KG1 (cell line): Measurements from ENCODE around the gene GNAQ.
"Not testable (repeated sequence)": the region's sequence is repeated elsewhere in the genome, so short reads cannot be mapped to it uniquely, and the experiment has no call there.

Source experiments
- DNase-seq: peaks from one replicate; lab custom pipeline; 2025; lab: John Stamatoyannopoulos, UW

The GNAQ gene

GRCh38 chr9:77903666-77904285 lies 127.8 kb downstream of the GNAQ start:
- no peak for DNase-seq

GRCh38 chr9:77901771-77902170 lies 129.8 kb downstream of the GNAQ start:
- no peak for DNase-seq

- DNase-seq = no peak
Observed at GRCh38 chr9:77901018-77901417, 130.6 kb downstream of the GNAQ start.

- DNase-seq = no peak
Observed at GRCh38 chr9:77899679-77900354, 131.8 kb downstream of the GNAQ start.

- no peak for DNase-seq
Observed at GRCh38 chr9:77898864-77899263, 132.7 kb downstream of the GNAQ start.

- no peak for DNase-seq
Observed at GRCh38 chr9:77896938-77897667, 134.5 kb downstream of the GNAQ start.

GRCh38 chr9:77896269-77896937 lies 135.2 kb downstream of the GNAQ start:
- DNase-seq = no peak

GRCh38 chr9:77893706-77894105 lies 137.9 kb downstream of the GNAQ start:
- no peak for DNase-seq

GRCh38 chr9:77892955-77893514 lies 138.6 kb downstream of the GNAQ start:
- DNase-seq = no peak

GRCh38 chr9:77892171-77892570 lies 139.4 kb downstream of the GNAQ start:
- no peak for DNase-seq

- DNase-seq = no peak
Observed at GRCh38 chr9:77891128-77891800, 140.3 kb downstream of the GNAQ start.

- no peak for DNase-seq
Observed at GRCh38 chr9:77887662-77888061, 143.9 kb downstream of the GNAQ start.

- no peak for DNase-seq
Observed at GRCh38 chr9:77885104-77885672, 146.4 kb downstream of the GNAQ start.

- DNase-seq = no peak
Observed at GRCh38 chr9:77883846-77884771, 147.5 kb downstream of the GNAQ start.

GRCh38 chr9:77883133-77883532 lies 148.5 kb downstream of the GNAQ start:
- DNase-seq = no peak

- no peak for DNase-seq
Observed at GRCh38 chr9:77882294-77882693, 149.3 kb downstream of the GNAQ start.

GRCh38 chr9:77881634-77882033 lies 150.0 kb downstream of the GNAQ start:
- not testable (repeated sequence) for DNase-seq

- DNase-seq = no peak
Observed at GRCh38 chr9:77881111-77881510, 150.5 kb downstream of the GNAQ start.

GRCh38 chr9:77879437-77879943 lies 152.1 kb downstream of the GNAQ start:
- DNase-seq = no peak

- not testable (repeated sequence) for DNase-seq
Observed at GRCh38 chr9:77878793-77879192, 152.8 kb downstream of the GNAQ start.
